ENCODE results near the gene GPRC5A.

The GPRC5A gene

DNA sequence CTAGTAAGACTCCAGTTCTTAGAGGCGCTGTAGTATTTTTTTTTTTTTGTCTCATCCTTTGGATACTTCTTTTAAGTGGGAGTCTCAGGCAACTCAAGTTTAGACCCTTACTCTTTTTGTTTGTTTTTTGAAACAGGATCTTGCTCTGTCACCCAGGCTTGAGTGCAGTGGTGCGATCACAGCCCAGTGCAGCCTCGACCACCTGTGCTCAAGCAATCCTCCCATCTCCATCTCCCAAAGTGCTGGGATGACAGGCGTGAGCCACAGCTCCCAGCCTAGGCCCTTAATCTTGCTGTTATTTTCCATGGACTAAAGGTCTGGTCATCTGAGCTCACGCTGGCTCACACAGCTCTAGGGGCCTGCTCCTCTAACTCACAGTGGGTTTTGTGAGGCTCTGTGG, 21.3 kb downstream of the GPRC5A start:
- DNase-seq: no peak

- DNase-seq: no peak
These were observed 24.3 kb downstream of the GPRC5A start for GRCh38 chr12:12915656-12916055.

- peak; percentile 89 for DNase-seq
These were observed 25.0 kb downstream of the GPRC5A start for GRCh38 chr12:12916135-12916944.

GRCh38 chr12:12917517-12917916, 26.2 kb downstream of the GPRC5A start:
- DNase-seq: no peak

- no peak for DNase-seq
These were observed 27.5 kb downstream of the GPRC5A start for GRCh38 chr12:12918781-12919389.

GRCh38 chr12:12919666-12920435, 28.5 kb downstream of the GPRC5A start:
- no peak for DNase-seq

GRCh38 chr12:12922191-12922616, 30.8 kb downstream of the GPRC5A start:
- no peak for DNase-seq

- DNase-seq: no peak
These were observed 31.6 kb downstream of the GPRC5A start for GRCh38 chr12:12922978-12923377.

DNA sequence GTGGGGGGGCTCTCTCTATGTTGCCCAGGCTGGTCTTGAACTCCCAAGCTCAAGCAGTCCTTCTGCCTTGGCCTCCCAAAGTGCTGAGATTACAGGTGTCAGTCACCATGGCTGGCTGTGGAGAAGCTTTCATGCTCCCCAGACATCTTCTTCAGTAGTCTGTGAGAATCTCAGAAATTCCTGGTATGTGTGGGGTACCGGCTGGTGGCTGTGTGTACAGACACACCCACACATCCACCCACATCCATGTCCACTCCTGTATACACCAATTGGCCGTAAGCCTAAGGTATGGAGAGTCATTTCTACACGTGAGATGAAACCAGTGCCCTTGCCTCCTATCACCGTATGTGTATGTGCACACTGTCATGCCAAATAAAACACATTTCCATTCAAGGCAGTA, 32.8 kb downstream of the GPRC5A start:
- no peak for DNase-seq

DNA sequence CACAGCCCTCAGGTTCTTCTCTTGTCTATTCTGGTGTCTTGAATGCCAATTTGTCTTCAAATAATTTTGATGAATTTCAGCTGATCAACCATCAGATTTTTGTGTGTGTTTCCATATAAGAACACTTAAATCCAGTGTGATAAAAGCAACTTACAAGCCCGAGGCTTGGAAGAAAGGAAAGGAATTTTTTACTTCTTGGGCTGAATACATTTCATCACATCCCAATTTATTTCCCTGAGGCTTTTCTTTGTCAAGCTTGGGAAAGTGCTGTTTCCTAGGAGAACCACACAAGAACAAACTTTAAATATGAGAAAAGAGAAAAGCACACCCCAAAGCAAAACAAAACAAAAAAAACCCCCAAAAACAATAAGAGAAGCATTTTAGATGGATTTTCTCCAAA, 34.0 kb downstream of the GPRC5A start:
- DNase-seq: no peak

DNA sequence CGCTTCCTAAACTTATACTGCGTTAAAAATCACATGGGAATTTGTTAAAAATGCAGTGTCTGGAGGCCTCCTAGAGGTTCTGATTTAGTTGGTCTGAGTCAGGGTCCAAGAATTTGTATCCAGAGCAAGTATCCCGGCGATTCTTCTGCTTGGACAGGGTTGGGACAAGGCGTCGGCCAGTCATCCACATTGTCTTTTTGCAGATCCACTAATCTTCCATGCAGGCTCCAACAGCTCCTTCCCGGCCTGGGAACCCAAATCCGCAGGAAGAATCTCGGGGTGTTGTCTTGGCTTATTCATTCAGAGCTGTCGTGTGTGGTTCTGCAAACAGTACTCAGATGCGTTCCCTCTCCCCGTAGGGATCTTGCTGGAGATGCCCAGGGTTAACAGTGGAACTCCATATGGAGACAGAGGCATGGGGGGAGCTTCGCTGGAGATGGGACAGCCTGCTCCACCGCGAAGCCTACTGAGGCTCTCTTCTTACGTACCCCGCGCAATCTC, 35.3 kb downstream of the GPRC5A start:
- DNase-seq: no peak

DNA sequence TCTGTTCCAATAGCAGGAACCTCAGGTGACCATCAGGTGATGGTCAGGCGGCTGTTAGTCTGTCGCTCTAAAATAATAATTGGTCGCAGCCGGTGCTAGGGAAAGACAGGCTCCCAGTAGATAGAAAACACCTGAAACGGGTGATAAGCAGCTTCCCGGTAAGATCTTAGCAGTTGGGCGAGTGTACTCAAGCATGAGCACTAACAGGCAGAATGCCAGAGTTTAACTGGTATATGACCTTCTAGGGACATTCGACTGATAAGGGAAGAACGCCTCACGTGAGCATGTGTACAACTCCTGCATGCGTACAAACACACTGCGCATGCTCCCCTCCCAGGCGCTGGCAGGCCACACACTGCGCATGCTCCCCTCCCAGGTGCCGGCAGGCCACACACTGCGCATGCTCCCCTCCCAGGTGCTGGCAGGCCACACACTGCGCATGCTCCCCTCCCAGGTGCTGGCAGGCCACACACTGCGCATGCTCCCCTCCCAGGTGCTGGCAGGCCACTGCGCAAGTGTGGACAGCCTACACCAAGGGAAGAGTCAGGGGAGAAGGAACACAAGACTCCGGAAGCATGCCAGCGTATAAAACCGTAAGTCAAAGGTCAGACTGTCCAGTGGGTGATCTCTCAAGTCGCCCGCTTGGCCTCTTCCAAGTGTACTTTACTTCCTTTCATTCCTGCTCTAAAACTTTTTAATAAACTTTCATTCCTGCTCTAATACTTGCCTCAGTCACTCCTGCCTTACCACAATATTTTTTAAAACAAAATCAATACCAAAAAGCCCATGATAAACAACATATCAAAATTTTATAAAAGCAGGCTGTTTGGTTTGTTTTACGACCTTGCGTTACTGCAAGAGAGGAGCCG, 36.1 kb downstream of the GPRC5A start:
- DNase-seq: no peak

DNA sequence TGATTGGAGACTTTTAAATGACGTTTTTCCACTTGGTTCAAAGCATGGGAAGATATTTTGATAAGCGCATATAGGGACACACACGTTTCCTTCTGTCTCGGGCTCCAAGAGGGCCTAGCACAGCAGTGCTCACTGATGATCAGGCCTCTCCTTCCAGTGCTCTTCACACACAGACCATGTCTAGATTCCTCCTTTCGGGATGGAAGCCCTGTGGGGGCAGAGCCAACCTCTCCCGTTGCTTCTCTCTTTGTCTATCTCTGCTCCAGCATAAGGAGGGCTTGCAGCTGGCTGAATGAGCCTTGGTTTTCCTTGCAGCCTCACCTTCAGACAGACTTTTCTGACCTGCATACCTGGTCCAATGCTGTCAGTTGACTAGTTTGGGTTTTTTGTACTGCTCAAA, 38.3 kb downstream of the GPRC5A start:
- DNase-seq: no peak

- no peak for DNase-seq
These were observed 39.4 kb downstream of the GPRC5A start for GRCh38 chr12:12930633-12931219.

- no peak for DNase-seq
These were observed 42.4 kb downstream of the GPRC5A start for GRCh38 chr12:12933742-12934141.

DNA sequence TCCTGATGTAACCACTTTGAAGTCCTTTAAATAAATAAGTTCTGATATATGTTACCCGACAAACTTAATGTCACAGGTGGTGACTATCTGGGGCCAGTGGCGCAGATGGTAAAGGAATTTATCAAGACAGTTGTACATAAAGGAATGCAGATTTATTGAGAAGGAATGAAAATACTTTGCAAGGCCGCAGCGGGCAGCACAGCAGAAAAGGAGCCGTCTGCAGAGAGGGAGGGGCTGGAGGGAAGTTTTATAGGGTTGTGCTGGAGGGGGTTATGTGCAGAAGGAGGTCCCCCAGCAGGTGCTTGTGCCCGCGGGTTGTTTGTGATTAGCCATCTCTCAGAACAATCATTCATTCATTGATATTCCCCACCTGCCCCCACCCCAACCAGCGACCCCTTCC, 43.2 kb downstream of the GPRC5A start:
- no peak for DNase-seq

DNA sequence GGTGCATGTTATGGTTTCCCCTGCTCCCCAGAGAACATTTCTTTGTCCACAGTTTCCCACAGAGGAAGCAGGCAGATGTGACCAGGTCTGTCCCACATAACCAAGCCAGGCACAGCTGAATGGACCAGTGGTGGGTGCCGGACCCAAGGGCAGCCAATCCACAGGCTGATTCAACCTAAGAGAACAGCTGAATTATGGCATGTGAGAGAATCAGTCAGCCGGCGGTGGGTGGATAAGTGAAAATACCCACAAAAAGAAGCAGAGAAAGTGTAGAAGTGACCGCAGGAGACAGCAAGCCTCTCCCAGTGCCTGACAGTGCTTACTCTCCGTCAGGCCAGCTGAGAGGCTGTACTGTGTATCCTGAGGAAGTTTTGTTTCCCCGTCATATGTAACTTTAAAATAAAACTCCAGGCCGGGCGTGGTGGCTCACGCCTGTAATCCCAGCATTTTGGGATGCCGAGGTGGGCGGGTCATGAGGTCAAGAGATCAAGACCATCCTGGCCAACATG, 45.7 kb downstream of the GPRC5A start:
- DNase-seq: no peak

DNA sequence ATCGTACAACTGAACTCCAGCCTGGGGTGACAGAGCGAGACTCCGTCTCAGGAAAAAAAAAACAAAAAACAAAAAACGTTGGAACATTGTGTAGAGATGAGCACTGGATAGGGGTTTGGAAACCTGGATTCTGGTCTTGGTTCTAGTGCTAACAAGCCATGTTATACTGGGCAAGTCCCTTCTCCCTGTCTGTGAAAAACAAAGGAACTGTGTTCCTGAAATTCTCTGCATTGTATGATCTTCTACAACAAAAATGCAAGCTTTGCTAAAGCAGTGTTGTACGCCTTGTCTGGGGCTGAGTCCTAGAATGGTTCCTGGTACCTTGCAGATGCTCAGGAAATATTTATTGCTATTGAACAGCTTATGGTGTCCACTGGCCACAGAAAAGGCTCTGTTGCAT, 47.2 kb downstream of the GPRC5A start:
- no peak for DNase-seq

DNA sequence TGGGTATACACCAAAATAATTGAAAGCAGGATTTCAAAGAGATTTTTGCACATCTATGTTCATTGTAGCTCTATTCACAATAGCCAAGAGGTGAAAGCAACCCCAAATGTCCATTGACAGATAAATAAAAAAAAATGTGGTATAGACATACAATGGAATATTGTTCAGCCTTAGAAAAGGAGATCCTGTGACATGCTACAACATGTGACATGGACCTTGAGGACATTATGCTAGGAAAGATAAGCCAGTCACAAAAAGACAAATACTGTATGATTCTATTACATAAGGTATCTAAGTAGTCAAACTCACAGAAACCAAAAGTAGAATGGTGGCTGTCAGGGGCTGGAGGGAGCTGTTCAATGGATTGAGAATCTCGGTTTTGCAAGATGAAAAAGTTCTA, 48.5 kb downstream of the GPRC5A start:
- DNase-seq: no peak

- DNase-seq: no peak
These were observed 50.3 kb downstream of the GPRC5A start for GRCh38 chr12:12941450-12942350.
